KMS-11 (cell line): ENCODE results near the gene NUDT5.
A peak's percentile ranks its signal among the peaks of the same experiment; 100 is the strongest.

Experiments used
- H2AFZ ChIP-seq: fragments of 200-600 bp; sonication (generic); 2 replicates; pipeline ENCODE4 v1.6.1; 2016; ENCODE audit warnings: antibody characterized with exemption, mixed run types, low read depth
- H3K27ac ChIP-seq: fragments of 200-600 bp; sonication (generic); 2 replicates; pipeline ENCODE4 v1.6.1; 2016; ENCODE audit warnings: mild to moderate bottlenecking, mixed run types
- H3K27me3 ChIP-seq: fragments of 200-600 bp; sonication (generic); 2 replicates; pipeline ENCODE4 v1.6.1; 2017; ENCODE audit warnings: mild to moderate bottlenecking, low read depth, mixed run types, moderate library complexity; ENCODE audit not compliant: insufficient read depth
- H3K36me3 ChIP-seq: fragments of 200-600 bp; sonication (generic); 2 replicates; pipeline ENCODE4 v1.6.1; 2017; ENCODE audit warnings: mild to moderate bottlenecking, mixed run types; ENCODE audit not compliant: insufficient read depth
- H3K4me1 ChIP-seq: fragments of 200-600 bp; sonication (generic); 2 replicates; pipeline ENCODE4 v1.6.1; 2016; ENCODE audit warnings: mild to moderate bottlenecking, low read depth, mixed run types; ENCODE audit not compliant: poor library complexity, severe bottlenecking
- H3K4me2 ChIP-seq: fragments of 200-600 bp; sonication (generic); 2 replicates; pipeline ENCODE4 v1.7.0; 2016; ENCODE audit warnings: mild to moderate bottlenecking, mixed run types
- H3K4me3 ChIP-seq: fragments of 200-600 bp; sonication (generic); IDR thresholded peaks from 2 replicates; pipeline ENCODE4 v1.6.1; 2017; ENCODE audit warnings: low read depth, low read length, mixed read lengths; ENCODE audit not compliant: insufficient read depth
- H3K79me2 ChIP-seq: fragments of 200-600 bp; sonication (generic); 2 replicates; pipeline ENCODE4 v1.6.1; 2016; ENCODE audit warnings: low read depth, mixed run types; ENCODE audit not compliant: insufficient read depth
- H3K9ac ChIP-seq: fragments of 200-600 bp; sonication (generic); 2 replicates; pipeline ENCODE4 v1.6.1; 2016; ENCODE audit warnings: mild to moderate bottlenecking, mixed run types
- H4K20me1 ChIP-seq: fragments of 200-600 bp; sonication (generic); 2 replicates; pipeline ENCODE4 v1.6.1; 2016; ENCODE audit warnings: mild to moderate bottlenecking, mixed run types; ENCODE audit not compliant: insufficient read depth
- CTCF ChIP-seq: fragments of 200-600 bp; sonication (generic); conservative IDR thresholded peaks from 2 replicates; pipeline ENCODE4 v1.6.1; 2017; ENCODE audit warnings: low read depth, mild to moderate bottlenecking, antibody characterized with exemption, low read length, moderate library complexity, mixed read lengths

NUDT5 gene

DNA sequence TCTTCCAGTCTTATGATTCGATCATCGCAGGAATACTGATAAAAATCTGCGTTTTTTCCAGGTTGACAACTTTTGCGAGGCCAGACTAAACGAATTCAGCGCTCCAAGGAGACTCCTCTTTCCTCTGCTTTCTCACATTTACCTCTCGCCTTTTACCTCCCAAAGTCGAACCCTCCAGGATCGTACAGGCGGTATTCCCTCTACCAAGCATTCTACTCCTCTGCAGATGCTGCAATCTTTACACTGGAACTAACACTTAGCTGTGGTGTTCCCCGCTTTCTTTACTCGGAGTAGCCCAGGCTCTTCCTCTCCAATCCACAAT is 449 bp downstream of the NUDT5 start:
- H3K4me1 ChIP-seq = peaks cover 22% of the 10 kb centered on the region
- no peak overlapping the region for H3K4me3 ChIP-seq
- peak overlapping the region; percentile 58 for H3K9ac ChIP-seq
- no peak for TF ChIP-seq CTCF
- H4K20me1 ChIP-seq = 0 out of 2 replicates have a peak, but pooled peaks cover 3% of the 10 kb centered on the region
- peak overlapping the region; percentile 61 for H3K27ac ChIP-seq
- no peaks in the 10 kb centered on the region for H3K36me3 ChIP-seq
- H3K4me2 ChIP-seq = peak overlapping the region; percentile 96
- peaks cover 87% of the 10 kb centered on the region for H3K79me2 ChIP-seq
- H2AFZ ChIP-seq = peak overlapping the region; percentile 92
- H3K27me3 ChIP-seq = no peaks in the 10 kb centered on the region

- Histone ChIP-seq H2AFZ (peak overlapping the region; percentile 92), H4K20me1 (0 out of 2 replicates have a peak, but pooled peaks cover 3% of the 10 kb centered on the region), H3K9ac (peak overlapping the region; percentile 58), H3K79me2 (peaks cover 88% of the 10 kb centered on the region), H3K4me3 (no peak overlapping the region), H3K27ac (peak overlapping the region; percentile 61; the same call in 1 of the 2 replicates), H3K36me3 (no peaks in the 10 kb centered on the region), H3K4me1 (peaks cover 22% of the 10 kb centered on the region), H3K27me3 (no peaks in the 10 kb centered on the region), H3K4me2 (peak overlapping the region; percentile 96)
- no peak for TF ChIP-seq CTCF
Measured at GRCh38 chr10:12194752-12195271, 879 bp downstream of the NUDT5 start.

GRCh38 chr10:12193193-12193592 is 2.5 kb downstream of the NUDT5 start:
- Histone ChIP-seq H3K4me1 (peaks cover 21% of the 10 kb centered on the region), H3K4me3 (no peak overlapping the region), H3K36me3 (no peaks in the 10 kb centered on the region), H3K79me2 (peaks cover 89% of the 10 kb centered on the region), H3K27ac (no peak overlapping the region), H3K27me3 (no peaks in the 10 kb centered on the region), H2AFZ (no peak overlapping the region), H3K4me2 (no peak overlapping the region), H4K20me1 (0 out of 2 replicates have a peak, but pooled peaks cover 3% of the 10 kb centered on the region), H3K9ac (no peak overlapping the region)
- no peak for TF ChIP-seq CTCF

GRCh38 chr10:12191715-12192114 is 4.0 kb downstream of the NUDT5 start:
- Histone ChIP-seq H4K20me1 (0 out of 2 replicates have a peak, but pooled peaks cover 3% of the 10 kb centered on the region), H3K79me2 (peaks cover 78% of the 10 kb centered on the region), H3K4me1 (peaks cover 8% of the 10 kb centered on the region), H3K4me3 (no peak overlapping the region), H3K27me3 (no peaks in the 10 kb centered on the region), H3K27ac (no peak overlapping the region), H2AFZ (no peak overlapping the region), H3K4me2 (no peak overlapping the region), H3K36me3 (no peaks in the 10 kb centered on the region), H3K9ac (no peak overlapping the region)
- no peak for TF ChIP-seq CTCF
